RWPE2 (cell line): ENCODE data around the gene NDOR1.

Experiments
- ATAC-seq: fragments of 200-7000 bp; cut with Tn5 transposase; 3 replicates; pipeline ENCODE4 v1.9.1; 2021; ENCODE audit warnings: low read depth
- DNase-seq: peaks from one replicate; pipeline ENCODE4 v3.0.0-alpha.2; 2020; ENCODE audit warnings: low spot score
- H3K27ac ChIP-seq: fragments of 450-650 bp; 2 replicates; pipeline ENCODE4 v1.5.1; 2017; ENCODE audit warnings: mild to moderate bottlenecking; ENCODE audit not compliant: poor library complexity, severe bottlenecking
- H3K27me3 ChIP-seq: fragments of 250-450 bp; sonication (Bioruptor Pico); 2 replicates; pipeline ENCODE4 v1.5.1; 2021; ENCODE audit warnings: mild to moderate bottlenecking, moderate library complexity; ENCODE audit not compliant: insufficient read depth, poor library complexity, severe bottlenecking
- H3K36me3 ChIP-seq: fragments of 250-450 bp; sonication (Bioruptor Pico); 2 replicates; pipeline ENCODE4 v1.5.1; 2020; ENCODE audit warnings: low read depth, mild to moderate bottlenecking, moderate library complexity
- H3K4me1 ChIP-seq: fragments of 250-450 bp; sonication (Bioruptor Pico); 2 replicates; pipeline ENCODE4 v1.5.1; 2021; ENCODE audit warnings: mild to moderate bottlenecking, moderate library complexity; ENCODE audit not compliant: insufficient read depth, poor library complexity, severe bottlenecking
- H3K4me3 ChIP-seq: fragments of 250-450 bp; sonication (Bioruptor Pico); 2 replicates; pipeline ENCODE4 v1.5.1; 2021; ENCODE audit warnings: mild to moderate bottlenecking, moderate library complexity; ENCODE audit not compliant: severe bottlenecking
- H3K9me3 ChIP-seq: fragments of 250-450 bp; sonication (Bioruptor Pico); 2 replicates; pipeline ENCODE4 v1.5.1; 2021; ENCODE audit warnings: mild to moderate bottlenecking, moderate library complexity; ENCODE audit not compliant: severe bottlenecking
- CTCF ChIP-seq: fragments of 450-650 bp; IDR thresholded peaks from one replicate; pipeline ENCODE4 v1.5.1; 2017; ENCODE audit warnings: mild to moderate bottlenecking, moderate library complexity; ENCODE audit not compliant: poor library complexity, severe bottlenecking

Gene NDOR1

GRCh38 chr9:137159105-137160053 is 46.1 kb upstream of the NDOR1 start:
- Histone ChIP-seq H3K27ac (no peak overlapping the region), H3K4me1 (no peaks in the 10 kb centered on the region), H3K27me3 (peaks cover 45% of the 10 kb centered on the region), H3K4me3 (no peak overlapping the region), H3K9me3 (no peaks in the 10 kb centered on the region), H3K36me3 (no peaks in the 10 kb centered on the region)
- ATAC-seq (no peak), DNase-seq (no peak)
- no peak for TF ChIP-seq CTCF

DNA sequence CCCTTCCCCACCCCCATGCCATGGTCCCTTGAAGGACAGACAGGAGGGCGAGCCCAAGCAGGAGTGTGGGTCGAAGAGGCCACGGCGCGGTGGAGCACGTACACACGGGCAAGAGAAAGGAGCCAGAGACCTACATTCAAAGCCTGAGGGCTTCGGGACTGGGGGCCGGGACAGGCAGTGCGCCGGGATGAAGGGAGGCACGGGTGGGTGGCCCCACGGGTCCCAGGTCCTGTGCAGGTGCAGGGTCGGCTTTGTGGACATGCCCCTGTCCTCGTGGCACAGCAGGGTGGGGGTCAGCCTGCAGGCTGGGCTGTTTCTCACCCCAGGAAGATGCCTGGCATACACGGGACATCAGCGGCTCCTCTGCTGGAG is 45.5 kb upstream of the NDOR1 start:
- no peaks in the 10 kb centered on the region for H3K9me3 ChIP-seq
- ATAC-seq = no peak
- H3K36me3 ChIP-seq = no peaks in the 10 kb centered on the region
- H3K27me3 ChIP-seq = peaks cover 45% of the 10 kb centered on the region
- no peak overlapping the region for H3K27ac ChIP-seq
- TF ChIP-seq CTCF = no peak
- no peaks in the 10 kb centered on the region for H3K4me1 ChIP-seq
- no peak overlapping the region for H3K4me3 ChIP-seq
- DNase-seq = no peak

GRCh38 chr9:137160716-137161557 is 44.6 kb upstream of the NDOR1 start:
- Histone ChIP-seq H3K36me3 (no peaks in the 10 kb centered on the region), H3K9me3 (no peaks in the 10 kb centered on the region), H3K4me3 (no peak overlapping the region), H3K27ac (no peak overlapping the region), H3K4me1 (no peaks in the 10 kb centered on the region), H3K27me3 (peaks cover 53% of the 10 kb centered on the region)
- no peak for DNase-seq
- ATAC-seq = no peak
- no peak for TF ChIP-seq CTCF

- H3K27ac ChIP-seq = no peak overlapping the region
- DNase-seq (no peak), ATAC-seq (peak; percentile 7; the same call in 1 of the 3 replicates)
- H3K36me3 ChIP-seq = no peaks in the 10 kb centered on the region
- no peak for TF ChIP-seq CTCF
- H3K4me3 ChIP-seq = peak overlapping the region; percentile 12
- no peaks in the 10 kb centered on the region for H3K4me1 ChIP-seq
- no peaks in the 10 kb centered on the region for H3K9me3 ChIP-seq
- H3K27me3 ChIP-seq = peaks cover 58% of the 10 kb centered on the region
Measured at GRCh38 chr9:137161558-137162486, 43.7 kb upstream of the NDOR1 start.
